ENCODE results near the gene STAT5A. TPM values are rescaled to one million over a fixed set of nuclear protein-coding genes. Genes with fewer than 3 reads are reported as not detected.

STAT5A gene
- total and polyA plus RNA-seq, 3 donors from 2014 or later, result 13.7 to 37.0 (median 27.8) TPM

DNA sequence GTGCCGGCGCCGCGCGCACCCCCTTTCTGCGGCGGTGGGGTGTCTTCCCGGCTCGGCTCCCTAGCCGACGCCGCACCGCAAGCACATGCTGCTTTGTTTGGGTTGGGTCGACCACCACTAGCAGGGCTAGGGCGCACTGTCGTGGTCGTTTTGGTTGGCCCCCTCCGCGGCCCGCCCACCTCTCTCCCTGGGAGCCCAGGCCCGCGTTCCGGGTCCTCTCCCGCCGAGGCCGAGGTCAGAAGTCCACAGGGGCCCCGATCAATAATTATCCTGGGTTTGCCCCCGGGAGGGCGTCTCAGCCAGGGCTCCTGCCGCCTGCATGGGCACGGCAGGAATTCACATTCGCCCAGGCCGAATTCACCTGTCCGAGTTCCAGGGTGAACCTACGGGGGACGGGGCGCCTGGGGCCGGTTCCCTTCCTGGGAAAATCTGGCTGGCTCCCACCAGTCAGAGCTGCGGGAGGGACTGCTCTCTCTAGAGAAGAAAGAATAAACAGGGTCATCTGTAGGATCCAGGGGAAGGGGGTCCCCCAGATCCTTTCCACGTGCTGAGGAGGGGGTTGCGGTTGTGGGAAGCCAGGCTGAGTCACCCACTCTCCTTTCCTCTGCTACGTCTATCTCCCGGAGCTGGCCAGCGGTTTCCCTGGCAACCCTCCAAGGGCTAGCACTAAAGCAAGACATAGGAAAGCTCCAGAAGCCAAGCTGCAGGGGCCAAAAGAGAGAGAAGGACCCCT lies 11.5 kb upstream of the STAT5A start:
- H3K27ac ChIP-seq, result peak overlapping the region; percentile 88 to 97
- TF ChIP-seq, protein P1, sequence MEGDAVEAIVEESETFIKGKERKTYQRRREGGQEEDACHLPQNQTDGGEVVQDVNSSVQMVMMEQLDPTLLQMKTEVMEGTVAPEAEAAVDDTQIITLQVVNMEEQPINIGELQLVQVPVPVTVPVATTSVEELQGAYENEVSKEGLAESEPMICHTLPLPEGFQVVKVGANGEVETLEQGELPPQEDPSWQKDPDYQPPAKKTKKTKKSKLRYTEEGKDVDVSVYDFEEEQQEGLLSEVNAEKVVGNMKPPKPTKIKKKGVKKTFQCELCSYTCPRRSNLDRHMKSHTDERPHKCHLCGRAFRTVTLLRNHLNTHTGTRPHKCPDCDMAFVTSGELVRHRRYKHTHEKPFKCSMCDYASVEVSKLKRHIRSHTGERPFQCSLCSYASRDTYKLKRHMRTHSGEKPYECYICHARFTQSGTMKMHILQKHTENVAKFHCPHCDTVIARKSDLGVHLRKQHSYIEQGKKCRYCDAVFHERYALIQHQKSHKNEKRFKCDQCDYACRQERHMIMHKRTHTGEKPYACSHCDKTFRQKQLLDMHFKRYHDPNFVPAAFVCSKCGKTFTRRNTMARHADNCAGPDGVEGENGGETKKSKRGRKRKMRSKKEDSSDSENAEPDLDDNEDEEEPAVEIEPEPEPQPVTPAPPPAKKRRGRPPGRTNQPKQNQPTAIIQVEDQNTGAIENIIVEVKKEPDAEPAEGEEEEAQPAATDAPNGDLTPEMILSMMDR (IDR thresholded peaks at IDR 0.05), result no peak
- TF ChIP-seq POLR2A (IDR thresholded peaks at IDR 0.05), result no peak
- no peaks in the 10 kb centered on the region for H3K36me3 ChIP-seq (ENCODE audit: low read depth, missing control alignments)
- H3K9me3 ChIP-seq, result no peaks in the 10 kb centered on the region
- peak; percentile 77 for DNase-seq
- H3K4me3 ChIP-seq, result peak overlapping the region; percentile 82 to 87
- intact Hi-C loops (cut with DNase I; ENCODE audit: low total_unique reads), result no loop called here
- WGBS, 2 donors, result 0 to 1% methylated on average over 18 to 44 of the region's 44 CpGs
- peaks cover 17% of the 10 kb centered on the region for H3K4me1 ChIP-seq
- no peaks in the 10 kb centered on the region for H3K27me3 ChIP-seq

DNA sequence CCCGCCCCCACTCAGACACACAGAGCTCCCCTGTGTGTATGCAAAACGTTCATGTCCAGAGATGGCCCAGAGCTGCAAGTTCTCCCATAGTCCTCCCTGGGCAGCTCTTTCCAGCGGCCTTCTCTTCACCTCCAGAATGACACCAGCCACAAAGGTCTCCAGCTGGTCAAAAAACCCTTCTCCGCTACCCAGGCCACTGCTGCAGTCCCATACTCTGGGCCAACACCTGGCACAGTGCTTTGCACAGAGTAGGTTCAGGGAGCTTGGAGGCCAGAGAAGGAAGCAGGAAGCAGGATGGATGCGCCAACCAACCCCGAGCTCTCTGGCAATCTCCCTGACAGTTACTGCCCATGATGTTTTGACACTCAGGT lies 11.0 kb upstream of the STAT5A start:
- Histone ChIP-seq H3K4me1 (peaks cover 17% of the 10 kb centered on the region), H3K4me3 (no peak overlapping the region), H3K27me3 (no peaks in the 10 kb centered on the region), H3K36me3 (ENCODE audit: low read depth, missing control alignments) (no peaks in the 10 kb centered on the region), H3K27ac (peak overlapping the region; percentile 88 to 97), H3K9me3 (no peaks in the 10 kb centered on the region)
- intact Hi-C loops (cut with DNase I; ENCODE audit: low total_unique reads), result no loop called here
- TF ChIP-seq, protein P1 (IDR thresholded peaks at IDR 0.05), result no peak
- no peak for TF ChIP-seq POLR2A (IDR thresholded peaks at IDR 0.05)
- DNase-seq, result no peak
- WGBS, 2 donors, result 58 to 67% methylated on average over 4 to 6 of the region's 6 CpGs

DNA sequence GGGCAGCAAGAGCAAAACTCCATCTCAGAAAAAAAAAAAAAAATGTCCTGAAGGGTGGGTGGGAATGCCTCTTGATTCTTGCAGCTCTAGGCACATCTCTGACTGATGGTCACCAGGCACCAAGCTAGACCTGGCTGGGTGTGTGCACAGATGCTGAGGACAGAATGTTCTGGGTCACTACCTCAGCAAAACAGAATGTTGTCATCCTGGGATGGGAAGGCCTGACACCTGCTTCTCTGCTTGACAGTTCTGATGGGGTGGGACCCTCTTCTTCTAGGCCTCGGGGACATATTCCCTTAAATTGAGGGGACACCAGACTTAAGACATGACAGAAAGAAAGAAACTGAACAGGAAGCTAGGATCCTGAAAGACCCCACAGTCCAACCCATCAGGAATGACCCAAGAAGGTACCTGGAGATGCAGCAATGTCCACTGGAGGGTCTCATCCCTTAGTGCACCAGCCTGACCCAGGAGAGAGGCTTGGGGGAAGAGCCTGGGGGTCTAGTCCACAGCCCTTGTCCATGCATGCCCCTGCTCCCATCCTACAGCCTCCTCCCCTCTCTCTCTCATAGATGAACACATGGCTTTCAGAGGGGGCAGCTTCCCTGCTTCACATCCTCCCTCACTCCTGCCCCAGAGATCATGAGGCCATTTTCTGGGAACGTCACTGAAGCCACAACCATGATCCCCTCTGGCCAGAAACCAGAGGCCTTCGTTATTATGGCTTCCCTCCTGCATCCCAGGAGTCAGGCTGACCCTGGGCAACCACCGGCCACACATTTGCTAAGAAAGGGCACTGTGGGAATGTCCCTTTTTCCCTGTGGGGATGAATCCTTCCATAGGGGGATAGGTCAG lies 8.3 kb upstream of the STAT5A start:
- intact Hi-C loops (cut with DNase I; ENCODE audit: low total_unique reads), result no loop called here
- Histone ChIP-seq H3K27me3 (no peaks in the 10 kb centered on the region), H3K9me3 (no peaks in the 10 kb centered on the region), H3K27ac (no peak overlapping the region), H3K4me3 (no peak overlapping the region), H3K4me1 (peaks cover 11% of the 10 kb centered on the region), H3K36me3 (ENCODE audit: low read depth, missing control alignments) (no peaks in the 10 kb centered on the region)
- peak; percentile 12 for DNase-seq
- no peak for TF ChIP-seq POLR2A (IDR thresholded peaks at IDR 0.05)
- TF ChIP-seq, protein P1 (IDR thresholded peaks at IDR 0.05), result no peak
- WGBS, 2 donors, result 91 to 93% methylated on average over 4 of the region's 4 CpGs

DNA sequence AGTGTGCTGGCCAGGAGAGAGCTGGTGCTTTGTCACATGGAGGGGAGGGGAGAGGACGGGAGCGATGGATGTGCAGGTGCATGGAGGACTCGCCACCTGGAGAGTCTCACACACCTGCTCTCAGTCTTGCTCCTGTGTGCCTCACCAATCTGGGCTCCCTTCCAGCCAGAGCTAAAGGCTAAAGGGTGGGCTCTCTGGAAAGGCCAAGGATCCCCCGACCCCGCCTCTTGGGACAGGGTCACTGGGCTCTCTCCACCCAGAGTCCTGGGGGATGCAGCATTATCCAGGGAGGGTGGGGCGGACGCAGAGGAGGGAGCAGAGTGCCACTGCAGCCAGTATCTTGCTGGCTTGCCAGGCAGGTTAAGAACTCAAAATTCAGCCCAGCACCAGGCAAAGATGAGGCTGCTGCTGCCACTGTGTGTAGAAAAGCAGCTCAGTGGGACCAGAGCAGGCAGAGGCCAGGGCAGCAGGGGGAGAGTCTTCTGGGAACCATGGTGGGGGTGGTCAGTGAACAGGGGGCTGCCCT lies 6.7 kb upstream of the STAT5A start:
- peak; percentile 13 for DNase-seq
- Histone ChIP-seq H3K4me1 (peaks cover 11% of the 10 kb centered on the region), H3K27me3 (no peaks in the 10 kb centered on the region), H3K4me3 (no peak overlapping the region), H3K9me3 (no peaks in the 10 kb centered on the region), H3K27ac (no peak overlapping the region), H3K36me3 (ENCODE audit: low read depth, missing control alignments) (no peaks in the 10 kb centered on the region)
- no peak for TF ChIP-seq POLR2A (IDR thresholded peaks at IDR 0.05)
- TF ChIP-seq, protein P1 (IDR thresholded peaks at IDR 0.05), result no peak
- intact Hi-C loops (cut with DNase I; ENCODE audit: low total_unique reads), result no loop called here
- WGBS, 2 donors, result 90 to 94% methylated on average over 7 of the region's 7 CpGs
